Anterior cingulate cortex (tissue), 58 donors: ENCODE measurements around the gene RGS17.

Experiments used
- DNase-seq, 58 donors: peaks; one replicate each; lab custom pipeline; 2025; lab: John Stamatoyannopoulos, UW

The RGS17 gene

GRCh38 chr6:153044295-153044694, 86.8 kb downstream of the RGS17 start:
- DNase-seq, result no peak

GRCh38 chr6:153043719-153044118, 87.4 kb downstream of the RGS17 start:
- DNase-seq, result no peak

GRCh38 chr6:153038378-153039057, 92.6 kb downstream of the RGS17 start:
- no peak for DNase-seq

- no peak for DNase-seq
Observed at GRCh38 chr6:153034139-153034538, 96.9 kb downstream of the RGS17 start.

- DNase-seq, result peak in 1 of 58 donors; percentile 2
Observed at GRCh38 chr6:153032255-153032882, 98.7 kb downstream of the RGS17 start.

GRCh38 chr6:153031335-153031955, 99.6 kb downstream of the RGS17 start:
- no peak for DNase-seq

GRCh38 chr6:153028963-153029362, 102.1 kb downstream of the RGS17 start:
- DNase-seq, result no peak

- DNase-seq, result no peak
Observed at GRCh38 chr6:153028286-153028685, 102.8 kb downstream of the RGS17 start.

- no peak for DNase-seq
Observed at GRCh38 chr6:153027480-153027879, 103.6 kb downstream of the RGS17 start.

- DNase-seq, result no peak
Observed at GRCh38 chr6:153024709-153025017, 106.4 kb downstream of the RGS17 start.

GRCh38 chr6:153023977-153024708, 106.9 kb downstream of the RGS17 start:
- peak in 19 of 58 donors; percentile 1 to 26 (median 5) for DNase-seq

- DNase-seq, result no peak
Observed at GRCh38 chr6:153018355-153018754, 112.7 kb downstream of the RGS17 start.

GRCh38 chr6:153016846-153017245, 114.2 kb downstream of the RGS17 start:
- DNase-seq, result no peak

- no peak for DNase-seq
Observed at GRCh38 chr6:153015094-153015640, 115.9 kb downstream of the RGS17 start.

- no peak for DNase-seq
Observed at GRCh38 chr6:153013438-153013837, 117.6 kb downstream of the RGS17 start.

GRCh38 chr6:153012856-153013255, 118.2 kb downstream of the RGS17 start:
- DNase-seq, result no peak

GRCh38 chr6:153003366-153003690, 127.8 kb downstream of the RGS17 start:
- DNase-seq, result peak in 11 of 58 donors; percentile 6 to 64 (median 32)

- peak; percentile 64 to 95 (median 87) for DNase-seq
Observed at GRCh38 chr6:153002613-153003365, 128.3 kb downstream of the RGS17 start, which contains the start of gene MTRF1L. Gene MTRF1L, minus strand, starts transcription at chr6:153002709. Its CDS starts 24 bp downstream, at chr6:153002685.

GRCh38 chr6:153001767-153002612, 129.1 kb downstream of the RGS17 start:
- DNase-seq, result peak in 8 of 58 donors; percentile 2 to 51 (median 32)
